ENCODE data around the gene ZNF772. TPM values are rescaled to one million over a fixed set of nuclear protein-coding genes. Genes with fewer than 3 reads are reported as not detected.
A peak's percentile ranks its signal among the peaks of the same experiment; 100 is the strongest.
"Not testable (repeated sequence)": the region's sequence is repeated elsewhere in the genome, so short reads cannot be mapped to it uniquely, and the experiment has no call there.

Gene ZNF772
- polyA plus RNA-seq (2013, experiment 1 of 2; ENCODE audit: insufficient read length) = 3.0 TPM
- polyA plus RNA-seq (2013, experiment 2 of 2; ENCODE audit: insufficient read length) = 3.5 TPM

GRCh38 chr19:57477191-57478008 is at the start of gene ZNF772:
Gene ZNF772 (minus strand): TSS chr19:57477566. CDS start chr19:57477309, 257 bp downstream.
- peak; percentile 92 for DNase-seq

GRCh38 chr19:57518021-57518420 is 40.7 kb upstream of the ZNF772 start:
- not testable (repeated sequence) for DNase-seq

- no peak for DNase-seq
These were observed 37.9 kb upstream of the ZNF772 start for GRCh38 chr19:57515255-57515654.

GRCh38 chr19:57512845-57513244 is 35.5 kb upstream of the ZNF772 start:
- peak; percentile 26 for DNase-seq

- no peak for DNase-seq
These were observed 34.1 kb upstream of the ZNF772 start for GRCh38 chr19:57511484-57511883.

GRCh38 chr19:57506163-57506562 is 28.8 kb upstream of the ZNF772 start:
- DNase-seq = no peak

- peak; percentile 45 for DNase-seq
These were observed 23.0 kb upstream of the ZNF772 start for GRCh38 chr19:57500400-57500799.

GRCh38 chr19:57499680-57500395 is 22.5 kb upstream of the ZNF772 start, which contains the start of gene ZNF773:
Gene ZNF773 (plus strand): TSS chr19:57499938. CDS start chr19:57500081, 143 bp downstream.
- peak; percentile 96 for DNase-seq

GRCh38 chr19:57499332-57499679 is 21.9 kb upstream of the ZNF772 start:
- DNase-seq = not testable (repeated sequence)

GRCh38 chr19:57488299-57488644 is 10.9 kb upstream of the ZNF772 start:
- peak; percentile 35 for DNase-seq

- DNase-seq = peak; percentile 85
These were observed 10.3 kb upstream of the ZNF772 start, which contains the start of gene ZNF419 for GRCh38 chr19:57487477-57488298. Gene ZNF419 (plus strand): TSS chr19:57487750. CDS start chr19:57487951, 201 bp downstream.

GRCh38 chr19:57473646-57474045 is 3.7 kb downstream of the ZNF772 start:
- no peak for DNase-seq

- no peak for DNase-seq
These were observed 10.9 kb downstream of the ZNF772 start for GRCh38 chr19:57466489-57466888.

- no peak for DNase-seq
These were observed 11.5 kb downstream of the ZNF772 start for GRCh38 chr19:57465680-57466381.

- no peak for DNase-seq
These were observed 25.1 kb downstream of the ZNF772 start for GRCh38 chr19:57452307-57452706.

- DNase-seq = no peak
These were observed 34.2 kb downstream of the ZNF772 start for GRCh38 chr19:57443121-57443696.

GRCh38 chr19:57441979-57442752 is 35.2 kb downstream of the ZNF772 start:
- no peak for DNase-seq

- DNase-seq = no peak
These were observed 38.4 kb downstream of the ZNF772 start for GRCh38 chr19:57438925-57439324.

GRCh38 chr19:57437931-57438330 is 39.4 kb downstream of the ZNF772 start:
- no peak for DNase-seq

- no peak for DNase-seq
These were observed 40.9 kb downstream of the ZNF772 start for GRCh38 chr19:57436417-57436816.

All from fibroblast of skin of abdomen (primary cell).